Spleen (tissue), 7 donors: ENCODE data around the gene AMBRA1.

Experiments
- POLR2A ChIP-seq, 3 donors: fragments of 450-650 bp; IDR thresholded peaks; one replicate each; pipeline ENCODE4 v1.5.1; 2017; ENCODE audit warnings: antibody characterized with exemption in 3 of 3, mild to moderate bottlenecking in 1 of 3
- POLR2AphosphoS5 ChIP-seq, 3 donors: sonication (generic); formaldehyde crosslinking; IDR thresholded peaks; one replicate each; pipeline ENCODE4 v1.5.1; 2017; ENCODE audit warnings: antibody characterized with exemption in 3 of 3
- TF ChIP-seq, protein P1 (sequence below), 11 experiments: fragments of 200-600 bp in 7 of 11; fragments of 450-650 bp in 4 of 11; sonication (generic) in 4 of 11; IDR thresholded peaks in 8 of 11; conservative IDR thresholded peaks in 3 of 11; 1 replicate in 7 of 11; 2 replicates in 4 of 11; pipeline versions ENCODE4 v1.4.0 to v1.8.0; 2016 to 2021; ENCODE audit warnings: antibody characterized with exemption in 11 of 11, inconsistent platforms in 4 of 11, mild to moderate bottlenecking in 1 of 11
- donor health status: DM: no; HTN: no; CAD: no; lungs with moderate emphysema.
- donor health status: DM: no; HTN: no; CAD: no.
- donor health status: DM: no; HTN: no; CAD: no.

DNA sequence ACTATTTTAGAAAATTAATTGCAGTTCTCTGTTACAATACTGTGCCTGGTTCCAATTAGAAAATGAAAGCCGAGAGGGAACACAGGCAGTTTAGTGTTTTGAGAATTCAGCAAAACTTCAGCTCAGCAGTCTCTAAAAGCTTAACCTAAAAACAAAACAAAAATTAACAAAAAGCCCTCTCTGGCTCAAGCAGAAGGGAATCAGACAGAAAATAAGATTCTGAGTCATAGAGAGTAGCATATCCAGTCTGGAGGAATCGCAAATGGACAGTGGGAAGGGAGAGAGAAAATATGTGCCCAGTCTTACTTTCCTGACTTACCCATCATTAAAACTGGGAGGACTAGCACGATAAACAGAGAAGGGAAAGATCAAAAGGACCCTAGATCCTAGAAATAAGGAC, 164.1 kb downstream of the AMBRA1 start:
- no peak for TF ChIP-seq POLR2AphosphoS5 (IDR thresholded peaks at IDR 0.05)
- TF ChIP-seq, protein P1, sequence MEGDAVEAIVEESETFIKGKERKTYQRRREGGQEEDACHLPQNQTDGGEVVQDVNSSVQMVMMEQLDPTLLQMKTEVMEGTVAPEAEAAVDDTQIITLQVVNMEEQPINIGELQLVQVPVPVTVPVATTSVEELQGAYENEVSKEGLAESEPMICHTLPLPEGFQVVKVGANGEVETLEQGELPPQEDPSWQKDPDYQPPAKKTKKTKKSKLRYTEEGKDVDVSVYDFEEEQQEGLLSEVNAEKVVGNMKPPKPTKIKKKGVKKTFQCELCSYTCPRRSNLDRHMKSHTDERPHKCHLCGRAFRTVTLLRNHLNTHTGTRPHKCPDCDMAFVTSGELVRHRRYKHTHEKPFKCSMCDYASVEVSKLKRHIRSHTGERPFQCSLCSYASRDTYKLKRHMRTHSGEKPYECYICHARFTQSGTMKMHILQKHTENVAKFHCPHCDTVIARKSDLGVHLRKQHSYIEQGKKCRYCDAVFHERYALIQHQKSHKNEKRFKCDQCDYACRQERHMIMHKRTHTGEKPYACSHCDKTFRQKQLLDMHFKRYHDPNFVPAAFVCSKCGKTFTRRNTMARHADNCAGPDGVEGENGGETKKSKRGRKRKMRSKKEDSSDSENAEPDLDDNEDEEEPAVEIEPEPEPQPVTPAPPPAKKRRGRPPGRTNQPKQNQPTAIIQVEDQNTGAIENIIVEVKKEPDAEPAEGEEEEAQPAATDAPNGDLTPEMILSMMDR (IDR thresholded peaks at IDR 0.05 in 8 of 11, conservative IDR thresholded peaks at IDR 0.05 in 3 of 11), result no peak
- no peak for TF ChIP-seq POLR2A (IDR thresholded peaks at IDR 0.05)
